Measurements from ENCODE around the gene GALNTL6.

GALNTL6 gene

DNA sequence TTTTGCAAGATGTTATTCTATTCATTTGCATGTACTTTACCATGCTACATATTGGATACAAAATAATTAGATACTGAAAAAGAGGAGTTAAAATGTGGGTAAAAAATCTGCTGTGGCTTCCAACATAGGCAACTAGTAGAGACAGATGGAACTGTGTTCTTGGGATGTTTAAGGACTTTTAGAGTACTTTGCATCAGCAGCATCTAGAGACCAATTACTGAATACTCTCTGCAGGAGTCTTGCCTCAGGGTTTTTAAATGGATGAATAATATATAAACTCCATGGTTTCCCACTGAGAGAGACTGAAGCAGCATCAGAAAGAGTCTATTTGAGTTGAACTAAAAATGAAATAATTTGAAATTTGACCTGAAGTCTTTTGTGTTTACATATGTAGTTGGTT is 676.7 kb downstream of the GALNTL6 start:
- no peak for FAIRE-seq
- TF ChIP-seq POU2F2 (IDR thresholded peaks at IDR 0.05; ENCODE audit: low read depth, low read length) (no peak), POLR2AphosphoS5 (IDR thresholded peaks at IDR 0.05; ENCODE audit: low read depth, low read length) (no peak), POLR2A (IDR thresholded peaks at IDR 0.05; ENCODE audit: low read depth, low read length) (no peak), TAF1 (IDR thresholded peaks at IDR 0.05; ENCODE audit: low read depth, low read length) (no peak), SPI1 (IDR thresholded peaks at IDR 0.05; ENCODE audit: low read depth, low read length) (no peak), PAX5 (IDR thresholded peaks at IDR 0.05; ENCODE audit: insufficient read depth, low read length, severe bottlenecking) (no peak)

DNA sequence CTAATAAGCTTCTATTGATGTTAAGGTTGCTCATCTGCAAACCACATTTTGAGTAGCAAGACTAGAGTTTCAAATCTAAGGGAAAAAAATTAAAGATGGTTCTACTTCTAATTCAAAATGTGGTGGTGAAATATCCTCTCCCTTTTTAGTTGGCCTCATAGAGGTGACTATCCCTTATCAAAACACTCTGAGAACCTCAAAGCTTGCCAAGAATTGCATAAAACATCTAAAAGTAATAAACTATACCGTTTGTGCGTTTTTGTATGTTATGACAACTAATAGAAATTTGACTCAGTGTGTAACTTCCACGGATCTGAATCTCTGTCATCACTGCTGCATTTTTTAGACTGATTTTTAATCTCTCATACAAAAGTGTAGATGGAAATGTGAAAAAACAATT is 682.6 kb downstream of the GALNTL6 start:
- no peak for DNase-seq (ENCODE audit: insufficient read length, low spot score)
- TF ChIP-seq POU2F2 (IDR thresholded peaks at IDR 0.05; ENCODE audit: low read depth, low read length) (no peak), PAX5 (IDR thresholded peaks at IDR 0.05; ENCODE audit: insufficient read depth, low read length, severe bottlenecking) (no peak), SPI1 (IDR thresholded peaks at IDR 0.05; ENCODE audit: low read depth, low read length) (no peak), POLR2AphosphoS5 (IDR thresholded peaks at IDR 0.05; ENCODE audit: low read depth, low read length) (no peak), POLR2A (IDR thresholded peaks at IDR 0.05; ENCODE audit: low read depth, low read length) (no peak), TAF1 (IDR thresholded peaks at IDR 0.05; ENCODE audit: low read depth, low read length) (no peak)
- FAIRE-seq, result no peak

More for the DNA sequence above, 676.7 kb downstream of the GALNTL6 start:
- no peak for DNase-seq (ENCODE audit: insufficient read length, low spot score)

DNA sequence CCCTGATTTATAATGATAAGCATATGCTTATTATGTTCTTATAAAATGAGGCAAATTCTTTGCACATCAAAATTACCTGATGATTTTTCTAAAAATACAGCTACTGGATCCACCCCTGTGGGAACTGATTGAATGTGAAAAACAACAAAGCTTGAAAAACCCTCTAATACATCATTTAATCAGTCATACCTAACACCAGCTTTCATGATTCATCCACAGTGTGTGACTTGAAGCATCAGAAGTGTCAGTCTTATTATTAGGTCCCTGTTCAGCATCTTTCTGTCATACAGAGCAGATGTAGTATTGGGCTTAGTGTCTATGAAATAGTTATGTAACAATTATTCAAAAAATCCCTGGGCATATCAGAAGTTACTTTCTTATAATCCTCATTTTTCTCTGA is 684.1 kb downstream of the GALNTL6 start:
- TF ChIP-seq POU2F2 (IDR thresholded peaks at IDR 0.05; ENCODE audit: low read depth, low read length), result no peak
- TF ChIP-seq PAX5 (IDR thresholded peaks at IDR 0.05; ENCODE audit: insufficient read depth, low read length, severe bottlenecking), result no peak
- TF ChIP-seq POLR2A (IDR thresholded peaks at IDR 0.05; ENCODE audit: low read depth, low read length), result no peak
- no peak for TF ChIP-seq TAF1 (IDR thresholded peaks at IDR 0.05; ENCODE audit: low read depth, low read length)
- FAIRE-seq (no peak), DNase-seq (ENCODE audit: insufficient read length, low spot score) (no peak)

DNA sequence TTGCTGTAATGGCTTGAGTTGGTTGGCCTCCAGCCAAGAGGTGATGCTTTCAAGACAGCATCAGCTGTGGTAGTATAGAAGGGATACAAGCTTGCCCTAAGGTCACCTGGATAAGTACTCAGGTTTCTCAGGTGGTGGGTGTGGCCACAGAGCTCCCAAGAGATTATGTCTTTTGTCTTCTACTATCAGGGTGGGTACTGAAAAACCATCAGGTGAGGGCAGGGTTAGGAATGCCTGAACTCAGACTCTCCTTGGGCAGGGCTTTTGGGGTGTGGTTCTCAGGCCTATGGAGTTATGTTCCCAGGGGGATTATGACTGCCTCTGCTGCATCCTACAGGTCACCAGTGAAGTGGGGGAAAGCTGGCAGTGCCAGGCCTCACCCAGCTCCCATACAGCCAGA is 700.8 kb downstream of the GALNTL6 start:
- TF ChIP-seq TAF1 (IDR thresholded peaks at IDR 0.05; ENCODE audit: low read depth, low read length) (no peak), PAX5 (IDR thresholded peaks at IDR 0.05; ENCODE audit: insufficient read depth, low read length, severe bottlenecking) (no peak), POLR2AphosphoS5 (IDR thresholded peaks at IDR 0.05; ENCODE audit: low read depth, low read length) (no peak), SPI1 (IDR thresholded peaks at IDR 0.05; ENCODE audit: low read depth, low read length) (no peak), POLR2A (IDR thresholded peaks at IDR 0.05; ENCODE audit: low read depth, low read length) (no peak), POU2F2 (IDR thresholded peaks at IDR 0.05; ENCODE audit: low read depth, low read length) (no peak)
- DNase-seq (ENCODE audit: insufficient read length, low spot score) (no peak), FAIRE-seq (no peak)

DNA sequence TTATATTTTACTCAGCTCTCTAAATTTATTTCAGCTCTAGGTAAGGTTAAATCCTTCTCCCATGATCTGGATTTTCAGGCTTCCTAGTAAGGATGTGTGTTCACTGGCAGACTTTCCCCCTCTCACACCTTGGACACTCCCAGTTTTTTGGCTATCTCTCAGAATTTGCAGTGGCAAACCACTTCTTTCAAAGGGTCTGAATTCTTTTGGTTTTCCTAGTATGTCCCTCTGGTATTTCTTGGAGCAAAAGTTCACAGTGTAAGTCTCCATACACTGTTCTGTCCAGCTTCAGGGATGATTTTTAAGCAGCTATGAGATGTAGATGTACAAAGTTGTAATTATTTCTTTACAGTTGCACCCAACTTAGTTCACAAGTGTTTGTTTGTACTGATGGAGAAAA is 701.6 kb downstream of the GALNTL6 start:
- FAIRE-seq, result no peak
- DNase-seq (ENCODE audit: insufficient read length, low spot score), result no peak
- TF ChIP-seq PAX5 (IDR thresholded peaks at IDR 0.05; ENCODE audit: insufficient read depth, low read length, severe bottlenecking) (no peak), TAF1 (IDR thresholded peaks at IDR 0.05; ENCODE audit: low read depth, low read length) (no peak), POLR2AphosphoS5 (IDR thresholded peaks at IDR 0.05; ENCODE audit: low read depth, low read length) (no peak), SPI1 (IDR thresholded peaks at IDR 0.05; ENCODE audit: low read depth, low read length) (no peak), POU2F2 (IDR thresholded peaks at IDR 0.05; ENCODE audit: low read depth, low read length) (no peak), POLR2A (IDR thresholded peaks at IDR 0.05; ENCODE audit: low read depth, low read length) (no peak)

DNA sequence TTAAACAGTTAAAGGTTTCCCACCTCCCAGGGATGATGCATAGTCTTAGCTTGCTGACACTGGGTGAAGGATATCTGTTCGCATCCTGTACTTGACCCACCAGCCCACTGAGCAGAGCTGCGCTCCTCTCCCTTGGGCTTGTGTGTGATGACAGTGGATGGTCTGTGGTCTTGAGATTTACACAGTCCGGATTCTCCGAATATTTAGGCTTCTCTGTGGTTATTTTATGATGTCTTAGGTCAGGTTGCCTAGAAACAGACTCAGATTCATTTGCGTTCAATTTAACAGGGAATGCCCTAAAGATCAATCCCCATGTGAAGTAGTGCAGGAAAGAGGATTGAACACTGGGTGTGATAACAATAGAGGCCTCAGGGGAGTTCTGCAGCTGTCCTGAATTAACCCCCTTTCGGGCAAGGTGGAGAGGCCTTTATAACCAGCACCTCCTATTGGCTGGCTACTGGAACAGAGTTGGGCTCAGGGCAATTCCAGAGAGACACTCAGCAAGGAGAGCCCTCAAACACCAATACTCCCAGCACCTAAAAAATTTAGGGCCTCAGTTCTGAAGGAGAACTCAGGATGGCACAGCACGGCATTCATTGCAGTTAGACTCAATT is 702.2 kb downstream of the GALNTL6 start:
- FAIRE-seq (no peak), DNase-seq (ENCODE audit: insufficient read length, low spot score) (no peak)
- TF ChIP-seq POLR2A (IDR thresholded peaks at IDR 0.05; ENCODE audit: low read depth, low read length), result no peak
- no peak for TF ChIP-seq TAF1 (IDR thresholded peaks at IDR 0.05; ENCODE audit: low read depth, low read length)
- no peak for TF ChIP-seq PAX5 (IDR thresholded peaks at IDR 0.05; ENCODE audit: insufficient read depth, low read length, severe bottlenecking)
- TF ChIP-seq POU2F2 (IDR thresholded peaks at IDR 0.05; ENCODE audit: low read depth, low read length), result no peak
- TF ChIP-seq SPI1 (IDR thresholded peaks at IDR 0.05; ENCODE audit: low read depth, low read length), result no peak
- TF ChIP-seq POLR2AphosphoS5 (IDR thresholded peaks at IDR 0.05; ENCODE audit: low read depth, low read length), result no peak

DNA sequence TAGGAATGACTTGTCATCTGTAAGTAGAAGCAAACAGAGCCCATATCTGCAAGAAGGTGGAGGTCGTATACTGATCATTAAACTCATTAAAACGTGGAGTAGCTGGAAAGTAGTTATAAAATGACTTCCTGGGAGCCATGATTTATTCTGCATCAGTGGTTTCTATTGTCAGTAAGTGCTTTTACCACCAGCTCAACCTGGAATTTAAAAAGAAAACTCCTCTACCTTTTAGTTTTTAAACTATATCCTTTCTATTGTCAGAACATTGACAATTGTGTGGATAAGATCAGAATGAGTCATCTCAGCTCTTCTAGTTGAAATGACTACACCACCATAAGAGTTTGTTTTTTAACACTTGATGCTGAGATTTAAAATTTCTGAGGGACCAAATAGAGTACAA is 704.2 kb downstream of the GALNTL6 start:
- FAIRE-seq (no peak), DNase-seq (ENCODE audit: insufficient read length, low spot score) (no peak)
- TF ChIP-seq SPI1 (IDR thresholded peaks at IDR 0.05; ENCODE audit: low read depth, low read length) (no peak), TAF1 (IDR thresholded peaks at IDR 0.05; ENCODE audit: low read depth, low read length) (no peak), PAX5 (IDR thresholded peaks at IDR 0.05; ENCODE audit: insufficient read depth, low read length, severe bottlenecking) (no peak), POU2F2 (IDR thresholded peaks at IDR 0.05; ENCODE audit: low read depth, low read length) (no peak), POLR2AphosphoS5 (IDR thresholded peaks at IDR 0.05; ENCODE audit: low read depth, low read length) (no peak), POLR2A (IDR thresholded peaks at IDR 0.05; ENCODE audit: low read depth, low read length) (no peak)

DNA sequence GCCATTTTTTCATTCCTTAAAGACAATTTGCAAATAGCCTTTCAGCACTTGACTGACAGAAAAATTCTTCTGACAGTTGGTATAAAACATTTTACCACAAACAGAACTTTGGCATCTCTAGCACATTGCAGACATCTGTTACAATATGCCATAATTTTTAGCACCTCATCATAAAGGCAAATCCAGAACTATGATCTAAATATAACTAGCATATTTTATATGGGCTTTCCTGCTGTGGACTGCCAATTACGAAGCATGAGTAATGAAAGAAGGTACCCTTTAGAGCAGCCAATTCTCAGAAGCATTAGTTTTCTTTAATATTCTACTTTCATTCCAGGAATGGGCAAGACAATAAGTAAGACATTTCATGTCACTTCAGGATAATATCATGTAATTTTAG is 708.0 kb downstream of the GALNTL6 start:
- DNase-seq (ENCODE audit: insufficient read length, low spot score) (no peak), FAIRE-seq (no peak)
- no peak for TF ChIP-seq PAX5 (IDR thresholded peaks at IDR 0.05; ENCODE audit: insufficient read depth, low read length, severe bottlenecking)
- no peak for TF ChIP-seq SPI1 (IDR thresholded peaks at IDR 0.05; ENCODE audit: low read depth, low read length)
- no peak for TF ChIP-seq POU2F2 (IDR thresholded peaks at IDR 0.05; ENCODE audit: low read depth, low read length)
- TF ChIP-seq TAF1 (IDR thresholded peaks at IDR 0.05; ENCODE audit: low read depth, low read length), result no peak
- TF ChIP-seq POLR2A (IDR thresholded peaks at IDR 0.05; ENCODE audit: low read depth, low read length), result no peak
- TF ChIP-seq POLR2AphosphoS5 (IDR thresholded peaks at IDR 0.05; ENCODE audit: low read depth, low read length), result no peak

DNA sequence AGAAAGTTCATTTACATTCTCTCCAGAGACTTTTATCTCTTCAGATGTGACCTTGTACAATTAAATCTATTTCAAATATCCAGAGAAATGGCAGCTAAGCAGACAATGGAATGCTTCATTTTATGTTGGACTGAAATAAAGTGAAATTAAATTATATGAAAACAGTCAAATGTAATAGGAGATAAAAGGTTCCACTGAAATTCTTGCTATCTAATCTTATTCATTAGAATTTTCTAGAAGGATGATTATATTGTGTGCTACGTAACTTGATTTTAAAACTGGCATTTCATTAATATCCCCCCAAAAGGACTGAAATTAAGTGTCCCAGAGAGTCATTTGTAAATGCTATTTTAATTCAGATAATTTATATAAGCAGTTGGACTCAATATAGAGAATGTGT is 708.5 kb downstream of the GALNTL6 start:
- TF ChIP-seq SPI1 (IDR thresholded peaks at IDR 0.05; ENCODE audit: low read depth, low read length), result no peak
- TF ChIP-seq POU2F2 (IDR thresholded peaks at IDR 0.05; ENCODE audit: low read depth, low read length), result no peak
- TF ChIP-seq POLR2A (IDR thresholded peaks at IDR 0.05; ENCODE audit: low read depth, low read length), result no peak
- no peak for TF ChIP-seq TAF1 (IDR thresholded peaks at IDR 0.05; ENCODE audit: low read depth, low read length)
- DNase-seq (ENCODE audit: insufficient read length, low spot score), result no peak

DNA sequence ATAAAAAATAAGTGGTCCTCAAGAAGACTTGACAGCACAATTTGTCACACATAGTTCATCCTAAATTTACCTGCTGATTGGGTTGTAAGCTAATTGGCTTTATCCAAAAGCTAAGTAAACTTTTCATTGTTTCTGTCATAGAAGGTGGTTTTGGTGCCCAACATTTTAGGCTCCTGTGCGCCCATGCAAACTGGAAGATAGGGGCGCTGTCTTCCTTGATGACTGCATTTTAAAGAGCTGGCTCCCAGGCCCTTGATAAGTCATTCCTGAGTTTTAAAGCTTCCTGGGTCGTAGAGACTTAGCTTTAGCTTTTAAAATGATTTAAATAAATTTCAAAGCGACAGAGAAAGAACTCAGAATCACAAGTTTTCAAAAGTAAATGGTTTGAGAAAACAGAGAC is 730.0 kb downstream of the GALNTL6 start:
- TF ChIP-seq SPI1 (IDR thresholded peaks at IDR 0.05; ENCODE audit: low read depth, low read length) (no peak), POLR2AphosphoS5 (IDR thresholded peaks at IDR 0.05; ENCODE audit: low read depth, low read length) (no peak), PAX5 (IDR thresholded peaks at IDR 0.05; ENCODE audit: insufficient read depth, low read length, severe bottlenecking) (no peak), POLR2A (IDR thresholded peaks at IDR 0.05; ENCODE audit: low read depth, low read length) (no peak)
- no peak for DNase-seq (ENCODE audit: insufficient read length, low spot score)
- no peak for FAIRE-seq

More for the DNA sequence above, 708.5 kb downstream of the GALNTL6 start:
- FAIRE-seq, result no peak
